H9 (cell line): ENCODE measurements around the gene CCDC9B. TPM values are rescaled to one million over a fixed set of nuclear protein-coding genes. Genes with fewer than 3 reads are reported as not detected.
A peak's percentile ranks its signal among the peaks of the same experiment; 100 is the strongest.

Experiments used
- DNase-seq: peaks from one replicate; pipeline ENCODE4 v3.0.0-alpha.2; 2017
- H2AFZ ChIP-seq: one replicate; pipeline ENCODE4 v1.6.1; 2013; ENCODE audit warnings: mild to moderate bottlenecking, low read length, control low read depth, moderate library complexity
- H2AK5ac ChIP-seq: 2 replicates; pipeline ENCODE4 v1.6.1; 2013; ENCODE audit warnings: low read length, control low read depth, mixed read lengths; ENCODE audit not compliant: insufficient read length
- H2BK120ac ChIP-seq: one replicate; pipeline ENCODE4 v1.6.1; 2013; ENCODE audit warnings: low read depth, mild to moderate bottlenecking, low read length, control low read depth, inconsistent platforms; ENCODE audit not compliant: poor library complexity, severe bottlenecking
- H2BK12ac ChIP-seq: 2 replicates; pipeline ENCODE4 v1.6.1; 2013; ENCODE audit warnings: low read length, control low read depth, mixed read lengths, low read depth; ENCODE audit not compliant: insufficient read length
- H2BK15ac ChIP-seq: 2 replicates; pipeline ENCODE4 v1.6.1; 2013; ENCODE audit warnings: low read depth, low read length, control low read depth
- H2BK20ac ChIP-seq: one replicate; pipeline ENCODE4 v1.6.1; 2013; ENCODE audit warnings: low read depth, mild to moderate bottlenecking, low read length, control low read depth, inconsistent platforms; ENCODE audit not compliant: poor library complexity, severe bottlenecking
- H2BK5ac ChIP-seq: 2 replicates; pipeline ENCODE4 v1.6.1; 2013; ENCODE audit warnings: low read length, control low read depth, mixed read lengths; ENCODE audit not compliant: insufficient read length
- H3K14ac ChIP-seq: 2 replicates; pipeline ENCODE4 v1.6.1; 2013; ENCODE audit warnings: low read length, control low read depth; ENCODE audit not compliant: insufficient read depth
- H3K18ac ChIP-seq: 2 replicates; pipeline ENCODE4 v1.6.1; 2013; ENCODE audit warnings: low read depth, mild to moderate bottlenecking, mixed read lengths, low read length, control low read depth; ENCODE audit not compliant: insufficient read length
- H3K23ac ChIP-seq: 2 replicates; pipeline ENCODE4 v1.6.1; 2013; ENCODE audit warnings: low read length, control low read depth, mixed read lengths, low read depth; ENCODE audit not compliant: insufficient read length
- H3K23me2 ChIP-seq: 2 replicates; pipeline ENCODE4 v1.6.1; 2013; ENCODE audit warnings: low read depth, mild to moderate bottlenecking, mixed read lengths, low read length, control low read depth; ENCODE audit not compliant: insufficient read length, poor library complexity, severe bottlenecking
- H3K27ac ChIP-seq: 2 replicates; pipeline ENCODE4 v1.5.1; 2013; ENCODE audit warnings: low read length, control low read depth, mixed read lengths, low read depth; ENCODE audit not compliant: insufficient read length
- H3K27me3 ChIP-seq: 2 replicates; pipeline ENCODE4 v1.6.1; 2013; ENCODE audit warnings: low read length, control low read depth, inconsistent platforms; ENCODE audit not compliant: insufficient read depth
- H3K4ac ChIP-seq: 2 replicates; pipeline ENCODE4 v1.6.1; 2013; ENCODE audit warnings: low read depth, mild to moderate bottlenecking, control low read depth, inconsistent platforms, low read length, moderate library complexity
- H3K4me1 ChIP-seq: 2 replicates; pipeline ENCODE4 v1.6.1; 2013; ENCODE audit warnings: low read length, control low read depth, inconsistent platforms; ENCODE audit not compliant: insufficient read depth
- H3K4me2 ChIP-seq: 2 replicates; pipeline ENCODE4 v1.6.1; 2013; ENCODE audit warnings: low read length, control low read depth, mixed read lengths; ENCODE audit not compliant: insufficient read length, insufficient read depth
- H3K56ac ChIP-seq: 2 replicates; pipeline ENCODE4 v1.6.1; 2013; ENCODE audit warnings: low read depth, mild to moderate bottlenecking, mixed read lengths, low read length, control low read depth; ENCODE audit not compliant: insufficient read length
- H3K79me1 ChIP-seq: 2 replicates; pipeline ENCODE4 v1.6.1; 2013; ENCODE audit warnings: low read depth, mild to moderate bottlenecking, moderate library complexity, low read length, control low read depth, inconsistent platforms; ENCODE audit not compliant: insufficient read depth, poor library complexity, severe bottlenecking
- H3K79me2 ChIP-seq: 2 replicates; pipeline ENCODE4 v1.6.1; 2013; ENCODE audit warnings: low read length, control low read depth, inconsistent platforms; ENCODE audit not compliant: insufficient read depth
- H3K9ac ChIP-seq: 2 replicates; pipeline ENCODE4 v1.6.1; 2013; ENCODE audit warnings: low read length, control low read depth, mixed read lengths; ENCODE audit not compliant: insufficient read length; ENCODE audit errors: extremely low read depth
- H3K9me3 ChIP-seq: one replicate; pipeline ENCODE4 v1.6.1; 2013; ENCODE audit warnings: low read depth, low read length, inconsistent platforms; ENCODE audit not compliant: control insufficient read depth
- H3T11ph ChIP-seq: one replicate; pipeline ENCODE4 v1.6.1; 2013; ENCODE audit warnings: mild to moderate bottlenecking, low read length, control low read depth, inconsistent platforms
- H4K20me1 ChIP-seq: one replicate; pipeline ENCODE4 v1.6.1; 2013; ENCODE audit not compliant: control insufficient read depth, insufficient read length, insufficient read depth
- H4K5ac ChIP-seq: 2 replicates; pipeline ENCODE4 v1.6.1; 2013; ENCODE audit warnings: low read depth, mild to moderate bottlenecking, mixed read lengths, low read length, control low read depth; ENCODE audit not compliant: insufficient read length
- H4K8ac ChIP-seq: replicated peaks from 2 replicates; pipeline ENCODE4 v1.6.1; 2013; ENCODE audit warnings: low read length, control low read depth, mixed read lengths, low read depth; ENCODE audit not compliant: insufficient read length
- H4K91ac ChIP-seq: 2 replicates; pipeline ENCODE4 v1.6.1; 2013; ENCODE audit warnings: low read depth, mild to moderate bottlenecking, moderate library complexity, mixed read lengths, low read length, control low read depth; ENCODE audit not compliant: insufficient read length
- H3K27ac Mint-ChIP-seq, 3 experiments: 2 replicates in 2 of 3; 3 replicates in 1 of 3; pipeline ENCODE4 v1.8.0; 2020 to 2021; ENCODE audit warnings: mixed read lengths in 3 of 3, mild to moderate bottlenecking in 1 of 3, moderate library complexity in 1 of 3
- H3K27me3 Mint-ChIP-seq: 2 replicates; pipeline ENCODE4 v1.8.0; 2021; ENCODE audit warnings: low read depth, mild to moderate bottlenecking, moderate library complexity, mixed read lengths
- H3K36me3 Mint-ChIP-seq, 3 experiments: 2 replicates in 2 of 3; 3 replicates in 1 of 3; pipeline ENCODE4 v1.8.0; 2020 to 2021; ENCODE audit warnings: low read depth in 3 of 3, mixed read lengths in 3 of 3; ENCODE audit not compliant: insufficient read depth in 1 of 3
- H3K4me1 Mint-ChIP-seq, 2 experiments: 2 replicates each; pipeline ENCODE4 v1.8.0; 2020; ENCODE audit warnings: mixed read lengths in 2 of 2
- H3K4me3 Mint-ChIP-seq, 2 experiments: 2 replicates in 1 of 2; 3 replicates in 1 of 2; pipeline ENCODE4 v1.8.0; 2020 to 2021; ENCODE audit warnings: mild to moderate bottlenecking in 2 of 2, mixed read lengths in 2 of 2, moderate library complexity in 1 of 2
- H3K9me3 Mint-ChIP-seq, 2 experiments: 2 replicates in 1 of 2; 3 replicates in 1 of 2; pipeline ENCODE4 v1.8.0; 2020; ENCODE audit warnings: mild to moderate bottlenecking in 2 of 2, mixed read lengths in 2 of 2, moderate library complexity in 1 of 2
- CTCF ChIP-seq: fragments of 200-600 bp; sonication (generic); conservative IDR thresholded peaks from 3 replicates; pipeline ENCODE4 v1.8.0; 2021; ENCODE audit warnings: antibody characterized with exemption, mild to moderate bottlenecking
- WGBS: extraction: QIAGEN DNeasy Blood & Tissue Kit; methylation state at CpG from one replicate; pipeline ENCODE4 v1.1.7; 2013; ENCODE audit warnings: missing lambda C conversion rate, low lambda C conversion rate, mixed read lengths; ENCODE audit not compliant: insufficient read length; ENCODE audit errors: extremely low coverage; 5-methylcytosine and 5-hydroxymethylcytosine counted together
- total RNA-seq: library from RNA; stranded (reverse); gene quantifications from 2 replicates; pipeline ENCODE4 v1.2.1, GENCODE V29; 2021

CCDC9B gene
- total RNA-seq, 1 experiment from 2014 or later = 0.48 TPM

- H3K56ac ChIP-seq = no peak overlapping the region
- no peak overlapping the region for H2BK20ac ChIP-seq
- H2BK5ac ChIP-seq = no peak overlapping the region
- no peaks in the 10 kb centered on the region for H3K79me2 ChIP-seq
- no peak overlapping the region; the same call in 1 of the 2 replicates for H3K14ac ChIP-seq
- H4K5ac ChIP-seq = no peak overlapping the region
- no peak overlapping the region for H3K27ac Mint-ChIP-seq
- H3K4me2 ChIP-seq = peak overlapping the region; percentile 41
- no peaks in the 10 kb centered on the region for H3K79me1 ChIP-seq
- DNase-seq = no peak
- no peak overlapping the region for H2AK5ac ChIP-seq
- H3K4me1 Mint-ChIP-seq = peaks cover 38 to 52% of the 10 kb centered on the region in 2 experiments
- H4K20me1 ChIP-seq = no peaks in the 10 kb centered on the region
- H4K8ac ChIP-seq = no peak overlapping the region
- H4K91ac ChIP-seq = no peak overlapping the region
- H3K23me2 ChIP-seq = peaks cover 10% of the 10 kb centered on the region
- H3K27ac ChIP-seq = no peak overlapping the region
- H3K4ac ChIP-seq = no peak overlapping the region
- no peak overlapping the region for H2AFZ ChIP-seq
- no peaks in the 10 kb centered on the region for H3K9me3 ChIP-seq
- TF ChIP-seq CTCF = no peak
- no CpG with 5 or more reads among the region's 33 CpGs for WGBS
- no peak overlapping the region for H3T11ph ChIP-seq
- H3K9me3 Mint-ChIP-seq = no peaks in the 10 kb centered on the region; a peak in 1 of 5 replicates
- no peak overlapping the region for H3K9ac ChIP-seq
- H3K23ac ChIP-seq = no peak overlapping the region
- H3K27me3 Mint-ChIP-seq = peaks cover 84% of the 10 kb centered on the region
- H3K4me3 Mint-ChIP-seq = peak overlapping the region; percentile 39 to 76
- peaks cover 3% of the 10 kb centered on the region; the same call in 1 of the 2 replicates for H3K4me1 ChIP-seq
- H2BK15ac ChIP-seq = no peak overlapping the region
- H3K36me3 Mint-ChIP-seq = no peaks in the 10 kb centered on the region; a peak in 2 of 7 replicates
- H3K18ac ChIP-seq = no peak overlapping the region
- H2BK12ac ChIP-seq = no peak overlapping the region
- H2BK120ac ChIP-seq = no peak overlapping the region
- peaks cover 37% of the 10 kb centered on the region; the same call in 1 of the 2 replicates for H3K27me3 ChIP-seq
Observed at GRCh38 chr15:40283615-40284300, 57.0 kb downstream of the CCDC9B start.
